WERI-Rb-1 (cell line): ENCODE data around the gene DEPDC1.

Experiments used
- DNase-seq: peaks from one replicate; pipeline ENCODE4 v3.0.0-alpha.2; 2020
- H3K27ac ChIP-seq: fragments of 250-450 bp; sonication (Bioruptor Pico); 2 replicates; pipeline ENCODE4 v1.5.1; 2020; ENCODE audit warnings: mild to moderate bottlenecking, moderate library complexity
- H3K27me3 ChIP-seq: fragments of 250-450 bp; sonication (Bioruptor Pico); 2 replicates; pipeline ENCODE4 v1.5.1; 2021; ENCODE audit warnings: mild to moderate bottlenecking, low read depth, moderate library complexity; ENCODE audit not compliant: insufficient read depth, severe bottlenecking
- H3K36me3 ChIP-seq: fragments of 250-450 bp; sonication (Bioruptor Pico); 2 replicates; pipeline ENCODE4 v1.5.1; 2020; ENCODE audit warnings: mild to moderate bottlenecking, moderate library complexity
- H3K4me3 ChIP-seq: 2 replicates; pipeline ENCODE4 v1.5.1; 2011; ENCODE audit warnings: low read depth, mild to moderate bottlenecking, control low read depth, low read length
- H3K9me3 ChIP-seq: fragments of 250-450 bp; sonication (Bioruptor Pico); 2 replicates; pipeline ENCODE4 v1.5.1; 2021; ENCODE audit warnings: mild to moderate bottlenecking, moderate library complexity; ENCODE audit not compliant: severe bottlenecking
- CTCF ChIP-seq: IDR thresholded peaks from 2 replicates; pipeline ENCODE4 v1.5.1; 2011; ENCODE audit warnings: low read depth, mild to moderate bottlenecking, control low read depth, inconsistent platforms, low read length

DEPDC1 gene

DNA sequence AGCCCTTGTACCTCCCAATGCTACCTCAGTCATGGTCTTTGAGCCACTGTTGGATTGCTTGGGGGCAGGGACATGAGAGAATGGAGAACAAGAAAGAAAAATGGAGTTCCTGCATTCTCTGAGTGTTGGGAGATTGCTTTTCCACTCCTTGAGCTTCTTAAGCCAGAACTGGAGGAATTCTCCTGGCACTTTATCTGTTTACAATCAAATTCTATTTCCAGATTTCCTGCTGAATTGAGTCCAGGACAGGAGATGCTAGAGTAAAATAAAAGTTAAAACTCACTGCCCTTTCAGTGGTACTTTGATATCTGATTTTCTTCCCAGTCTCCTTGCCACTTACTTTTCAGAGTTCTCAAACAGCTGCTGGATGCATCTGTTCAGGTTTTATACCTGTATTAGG is 24.4 kb upstream of the DEPDC1 start:
- Histone ChIP-seq H3K27me3 (no peaks in the 10 kb centered on the region), H3K27ac (no peak overlapping the region), H3K9me3 (no peaks in the 10 kb centered on the region), H3K36me3 (no peaks in the 10 kb centered on the region), H3K4me3 (no peak overlapping the region)
- DNase-seq = no peak
- TF ChIP-seq CTCF = no peak

DNA sequence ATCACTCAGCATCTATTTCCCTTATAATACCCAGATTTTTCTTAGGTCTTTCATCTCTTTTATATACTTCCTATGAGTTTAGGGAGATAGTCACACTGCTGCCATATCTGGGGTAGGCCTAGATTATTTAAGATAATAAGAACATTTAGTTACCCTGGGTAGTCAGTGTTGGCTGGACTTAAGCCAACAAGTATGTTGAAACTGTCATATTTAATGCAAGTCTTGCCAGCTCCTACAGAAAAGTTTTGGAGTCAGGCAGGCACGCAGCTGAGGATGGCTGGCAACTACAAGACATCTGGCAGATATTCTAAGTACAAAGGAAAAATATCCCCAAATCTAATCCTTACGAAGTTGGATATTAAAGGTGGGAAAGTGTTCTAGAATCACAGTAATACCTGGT is 19.2 kb upstream of the DEPDC1 start:
- Histone ChIP-seq H3K9me3 (no peaks in the 10 kb centered on the region), H3K4me3 (no peak overlapping the region), H3K27ac (no peak overlapping the region), H3K27me3 (no peaks in the 10 kb centered on the region), H3K36me3 (no peaks in the 10 kb centered on the region)
- no peak for TF ChIP-seq CTCF
- no peak for DNase-seq

- no peak for DNase-seq
- Histone ChIP-seq H3K27ac (no peak overlapping the region), H3K9me3 (no peaks in the 10 kb centered on the region), H3K36me3 (no peaks in the 10 kb centered on the region), H3K4me3 (no peak overlapping the region), H3K27me3 (no peaks in the 10 kb centered on the region)
- no peak for TF ChIP-seq CTCF
Observed at GRCh38 chr1:68511254-68511653, 14.4 kb upstream of the DEPDC1 start.

GRCh38 chr1:68506386-68506785 is 9.5 kb upstream of the DEPDC1 start:
- DNase-seq = no peak
- Histone ChIP-seq H3K4me3 (no peak overlapping the region), H3K27ac (no peak overlapping the region), H3K36me3 (no peaks in the 10 kb centered on the region), H3K9me3 (no peaks in the 10 kb centered on the region), H3K27me3 (no peaks in the 10 kb centered on the region)
- no peak for TF ChIP-seq CTCF

GRCh38 chr1:68503085-68503484 is 6.2 kb upstream of the DEPDC1 start:
- no peak overlapping the region for H3K4me3 ChIP-seq
- H3K9me3 ChIP-seq = no peaks in the 10 kb centered on the region
- H3K27ac ChIP-seq = no peak overlapping the region
- TF ChIP-seq CTCF = no peak
- H3K36me3 ChIP-seq = no peaks in the 10 kb centered on the region
- H3K27me3 ChIP-seq = no peaks in the 10 kb centered on the region
- no peak for DNase-seq

DNA sequence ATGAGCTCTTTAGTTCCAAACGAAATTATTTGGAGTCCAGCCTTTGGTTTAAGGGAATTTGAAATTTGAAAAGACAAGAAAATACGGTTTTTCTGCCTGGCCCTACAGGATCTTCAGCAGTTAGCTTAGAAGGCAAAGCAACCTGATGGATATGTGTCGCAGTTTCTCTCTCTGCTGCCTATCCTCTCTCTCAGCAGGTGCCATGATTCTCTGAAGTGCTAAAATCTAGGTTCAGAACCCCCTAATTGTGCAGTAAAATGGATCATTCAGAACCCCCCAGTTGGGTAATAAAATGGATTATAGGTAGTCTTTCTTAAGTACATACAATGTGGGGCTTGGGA is 446 bp upstream of the DEPDC1 start:
- Histone ChIP-seq H3K27me3 (no peaks in the 10 kb centered on the region), H3K36me3 (peaks cover 26% of the 10 kb centered on the region), H3K27ac (peak overlapping the region; percentile 95), H3K4me3 (peak overlapping the region; percentile 100), H3K9me3 (no peaks in the 10 kb centered on the region)
- no peak for TF ChIP-seq CTCF
- DNase-seq = no peak
